ENCODE results near the gene ERV3-1.
"Not testable (repeated sequence)": the region's sequence is repeated elsewhere in the genome, so short reads cannot be mapped to it uniquely, and the experiment has no call there.

The ERV3-1 gene

DNA sequence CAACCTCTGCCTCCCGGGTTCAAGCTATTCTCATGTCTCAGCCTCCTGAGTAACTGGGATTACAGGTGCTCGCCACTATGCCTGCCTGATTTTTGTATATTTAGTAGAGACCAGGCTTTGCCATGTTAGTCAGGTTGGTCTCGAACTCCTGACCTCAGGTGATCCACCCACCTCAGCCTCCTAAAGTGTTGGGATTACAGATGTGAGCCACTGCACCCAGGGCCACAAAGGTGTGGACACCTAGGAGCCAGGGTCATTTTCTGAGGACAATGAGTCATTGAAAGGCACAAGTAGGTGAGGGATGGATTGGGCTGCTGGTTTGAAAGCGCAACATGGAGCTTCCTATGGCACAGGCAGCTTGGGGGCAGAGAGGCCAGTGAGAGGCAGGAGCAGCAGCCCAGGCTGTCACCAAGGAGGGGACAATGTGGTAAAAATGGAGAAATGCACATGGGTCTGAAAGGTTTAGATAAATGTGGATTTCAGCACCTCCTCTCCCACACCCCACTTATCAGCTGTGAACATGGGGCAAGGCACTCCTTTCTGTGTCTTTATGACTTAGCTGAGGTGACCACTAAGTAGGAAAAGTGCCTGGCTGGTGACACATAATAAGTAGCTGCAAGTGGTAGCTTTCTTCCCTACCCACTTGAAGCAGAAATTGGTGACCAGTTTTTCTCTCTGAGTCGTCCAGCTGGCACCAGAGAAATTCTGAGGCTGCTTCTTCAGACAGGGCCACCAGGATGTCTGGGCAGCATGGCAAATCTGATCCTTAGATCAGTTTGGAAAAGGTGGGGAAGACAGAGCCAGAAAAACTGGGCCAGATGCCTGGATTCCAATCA lies 61.6 kb downstream of the ERV3-1 start:
- not testable (repeated sequence) for DNase-seq (ENCODE audit: low spot score)
